Stimulated activated effector memory CD8-positive, alpha-beta T cell treated with anti-CD3 and anti-CD28 coated beads, Interleukin-12 subunit alpha, Interleukin-12 subunit beta, amount 100 ng/mL, for 72 hours (primary cell): Measurements from ENCODE around the gene HRC.

Experiments used
- ATAC-seq: fragments of 150-1000 bp; cut with Tn5 transposase; 2 replicates; pipeline ENCODE4 v1.10.0; 2021
- DNase-seq, 2 donors: peaks; one replicate each; pipeline ENCODE4 v3.0.0; 2021 to 2022; ENCODE audit warnings: low spot score in 2 of 2
- H3K27ac Mint-ChIP-seq: one replicate; pipeline ENCODE4 v1.8.0; 2022; ENCODE audit warnings: mild to moderate bottlenecking, mixed read lengths
- H3K36me3 Mint-ChIP-seq: one replicate; pipeline ENCODE4 v1.8.0; 2022; ENCODE audit warnings: mild to moderate bottlenecking, mixed read lengths
- H3K4me1 Mint-ChIP-seq: one replicate; pipeline ENCODE4 v1.8.0; 2022; ENCODE audit warnings: mixed read lengths
- H3K4me3 Mint-ChIP-seq: one replicate; pipeline ENCODE4 v1.8.0; 2022; ENCODE audit warnings: mild to moderate bottlenecking, mixed read lengths
- H3K9me3 Mint-ChIP-seq: one replicate; pipeline ENCODE4 v1.8.0; 2022; ENCODE audit warnings: mixed read lengths

HRC gene

GRCh38 chr19:49168421-49168820 lies 13.2 kb upstream of the HRC start:
- Mint-ChIP-seq H3K9me3 (no peaks in the 10 kb centered on the region), H3K4me1 (peaks cover 5% of the 10 kb centered on the region), H3K4me3 (no peak overlapping the region), H3K36me3 (no peaks in the 10 kb centered on the region), H3K27ac (no peak overlapping the region)
- no peak for DNase-seq
- ATAC-seq: no peak

- H3K36me3 Mint-ChIP-seq: no peaks in the 10 kb centered on the region
- DNase-seq (no peak), ATAC-seq (no peak)
- H3K4me3 Mint-ChIP-seq: no peak overlapping the region
- H3K4me1 Mint-ChIP-seq: peaks cover 5% of the 10 kb centered on the region
- H3K9me3 Mint-ChIP-seq: no peaks in the 10 kb centered on the region
- no peak overlapping the region for H3K27ac Mint-ChIP-seq
These were observed 12.7 kb upstream of the HRC start for GRCh38 chr19:49167857-49168409.

GRCh38 chr19:49165865-49166301 lies 10.7 kb upstream of the HRC start:
- DNase-seq: no peak
- H3K9me3 Mint-ChIP-seq: no peaks in the 10 kb centered on the region
- H3K27ac Mint-ChIP-seq: no peak overlapping the region
- peaks cover 5% of the 10 kb centered on the region for H3K4me1 Mint-ChIP-seq
- no peaks in the 10 kb centered on the region for H3K36me3 Mint-ChIP-seq
- H3K4me3 Mint-ChIP-seq: no peak overlapping the region
- no peak for ATAC-seq

DNA sequence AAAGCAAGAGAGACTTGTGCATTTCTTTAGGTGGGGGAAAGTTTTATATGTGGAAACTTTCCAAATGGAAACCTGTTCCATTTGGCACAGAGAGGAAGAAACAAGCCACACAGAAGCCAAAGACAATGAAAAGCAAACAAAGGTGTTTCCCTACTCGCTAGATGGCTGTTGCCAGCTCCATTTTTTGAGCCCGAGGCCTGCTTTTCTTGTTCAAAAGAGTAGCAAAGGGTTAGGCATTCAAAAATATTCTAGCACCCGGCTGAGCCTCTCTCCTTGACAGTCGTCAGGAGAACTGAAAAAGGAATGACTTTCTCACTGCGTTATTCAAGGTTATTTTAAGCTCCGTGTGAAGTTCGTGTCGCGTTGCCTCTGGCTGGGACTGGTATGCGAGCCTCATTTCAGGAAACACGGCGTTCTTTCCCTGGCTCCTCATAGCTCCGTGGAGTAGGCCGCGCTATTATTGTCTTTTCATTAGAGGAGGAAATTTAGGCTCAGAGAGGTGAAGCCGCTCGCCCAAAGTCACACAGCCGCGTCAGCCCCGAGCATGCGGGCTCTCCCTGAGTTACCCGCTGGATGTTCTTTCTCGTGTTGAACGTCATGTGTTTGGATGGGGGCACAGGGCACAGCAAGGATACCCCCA lies 10.0 kb upstream of the HRC start:
- H3K4me1 Mint-ChIP-seq: peaks cover 5% of the 10 kb centered on the region
- no peak overlapping the region for H3K27ac Mint-ChIP-seq
- H3K4me3 Mint-ChIP-seq: no peak overlapping the region
- no peak for ATAC-seq
- H3K9me3 Mint-ChIP-seq: no peaks in the 10 kb centered on the region
- no peaks in the 10 kb centered on the region for H3K36me3 Mint-ChIP-seq
- no peak for DNase-seq

DNA sequence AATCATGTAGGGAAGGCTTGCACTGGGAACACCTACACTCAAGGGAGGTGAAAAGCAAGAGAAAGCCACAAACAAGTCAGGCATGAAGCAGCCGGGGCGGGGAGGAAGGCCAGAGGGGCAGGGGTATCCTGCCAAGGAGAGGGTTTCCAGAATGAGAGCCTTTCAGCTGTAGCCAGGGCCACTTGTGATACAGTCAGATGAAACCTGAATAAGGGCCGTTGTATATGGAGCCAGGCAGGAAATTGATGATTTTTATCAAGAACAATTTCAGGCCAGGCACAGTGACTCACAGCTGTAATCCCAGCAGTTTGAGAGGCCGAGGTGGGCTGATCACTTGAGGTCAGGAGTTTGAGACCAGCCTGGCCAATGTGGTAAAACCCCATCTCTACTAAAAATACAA lies 6.8 kb upstream of the HRC start:
- Mint-ChIP-seq H3K4me1 (peaks cover 12% of the 10 kb centered on the region), H3K36me3 (no peaks in the 10 kb centered on the region), H3K9me3 (no peaks in the 10 kb centered on the region), H3K4me3 (no peak overlapping the region), H3K27ac (no peak overlapping the region)
- ATAC-seq (no peak), DNase-seq (no peak)

DNA sequence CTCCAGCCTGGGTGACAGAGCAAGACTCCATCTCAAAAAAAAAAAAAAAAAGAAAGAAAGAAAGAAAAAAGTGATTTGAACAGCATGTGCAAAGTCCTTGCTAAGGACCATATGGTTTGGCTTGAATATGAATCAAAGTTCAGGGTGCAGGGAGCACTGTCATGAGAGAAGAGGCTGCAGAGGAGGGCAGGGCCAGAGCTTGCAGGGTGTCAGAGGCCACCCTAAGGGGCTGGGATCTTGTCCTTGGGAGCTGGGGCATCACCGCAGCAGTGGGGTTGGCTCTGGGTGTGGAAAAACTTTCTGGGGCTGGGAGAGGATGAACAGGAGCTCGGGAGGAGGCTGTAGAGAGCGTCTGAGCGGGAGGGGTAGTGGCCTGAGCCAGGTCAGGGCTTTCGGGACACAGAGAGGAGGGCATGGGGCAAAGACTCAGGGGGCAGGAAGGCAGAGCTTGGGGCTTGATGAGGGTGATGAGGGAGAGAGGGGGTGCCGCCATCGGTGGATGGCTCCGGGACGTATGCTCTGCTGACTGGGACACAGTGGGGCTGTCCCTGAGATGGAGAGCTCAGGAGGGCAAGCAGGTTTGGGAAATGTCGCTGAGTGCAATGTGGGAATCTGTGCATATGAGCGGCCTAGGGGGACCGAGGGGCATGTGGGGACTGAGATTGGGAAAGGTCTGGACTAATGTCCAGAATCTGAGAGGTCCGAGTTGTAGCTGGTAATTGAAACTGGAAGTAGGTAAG lies 5.4 kb upstream of the HRC start:
- H3K9me3 Mint-ChIP-seq: no peaks in the 10 kb centered on the region
- peaks cover 7% of the 10 kb centered on the region for H3K4me1 Mint-ChIP-seq
- H3K36me3 Mint-ChIP-seq: no peaks in the 10 kb centered on the region
- H3K4me3 Mint-ChIP-seq: no peak overlapping the region
- no peak for ATAC-seq
- H3K27ac Mint-ChIP-seq: no peak overlapping the region
- DNase-seq: no peak

GRCh38 chr19:49157445-49158224 lies 2.4 kb upstream of the HRC start, which contains the start of gene TRPM4:
Gene TRPM4 (plus strand): TSS chr19:49157792. CDS start chr19:49157867, 75 bp downstream.
- peak; percentile 65 for ATAC-seq
- H3K4me1 Mint-ChIP-seq: peaks cover 16% of the 10 kb centered on the region
- H3K27ac Mint-ChIP-seq: no peak within 1 kb of the TSS
- peaks cover 3% of the 10 kb centered on the region for H3K9me3 Mint-ChIP-seq
- H3K36me3 Mint-ChIP-seq: no peaks in the 10 kb centered on the region
- DNase-seq: no peak
- H3K4me3 Mint-ChIP-seq: peak within 1 kb of the TSS; percentile 51

- DNase-seq (no peak), ATAC-seq (no peak)
- peaks cover 22% of the 10 kb centered on the region for H3K4me1 Mint-ChIP-seq
- H3K36me3 Mint-ChIP-seq: no peaks in the 10 kb centered on the region
- H3K4me3 Mint-ChIP-seq: no peak overlapping the region
- no peak overlapping the region for H3K27ac Mint-ChIP-seq
- H3K9me3 Mint-ChIP-seq: peaks cover 5% of the 10 kb centered on the region
These were observed 687 bp upstream of the HRC start for GRCh38 chr19:49155820-49156346.

GRCh38 chr19:49154279-49154678 lies 917 bp downstream of the HRC start:
- Mint-ChIP-seq H3K4me3 (no peak overlapping the region), H3K36me3 (no peaks in the 10 kb centered on the region), H3K4me1 (peaks cover 34% of the 10 kb centered on the region), H3K27ac (no peak overlapping the region), H3K9me3 (peaks cover 5% of the 10 kb centered on the region)
- no peak for ATAC-seq
- no peak for DNase-seq

DNA sequence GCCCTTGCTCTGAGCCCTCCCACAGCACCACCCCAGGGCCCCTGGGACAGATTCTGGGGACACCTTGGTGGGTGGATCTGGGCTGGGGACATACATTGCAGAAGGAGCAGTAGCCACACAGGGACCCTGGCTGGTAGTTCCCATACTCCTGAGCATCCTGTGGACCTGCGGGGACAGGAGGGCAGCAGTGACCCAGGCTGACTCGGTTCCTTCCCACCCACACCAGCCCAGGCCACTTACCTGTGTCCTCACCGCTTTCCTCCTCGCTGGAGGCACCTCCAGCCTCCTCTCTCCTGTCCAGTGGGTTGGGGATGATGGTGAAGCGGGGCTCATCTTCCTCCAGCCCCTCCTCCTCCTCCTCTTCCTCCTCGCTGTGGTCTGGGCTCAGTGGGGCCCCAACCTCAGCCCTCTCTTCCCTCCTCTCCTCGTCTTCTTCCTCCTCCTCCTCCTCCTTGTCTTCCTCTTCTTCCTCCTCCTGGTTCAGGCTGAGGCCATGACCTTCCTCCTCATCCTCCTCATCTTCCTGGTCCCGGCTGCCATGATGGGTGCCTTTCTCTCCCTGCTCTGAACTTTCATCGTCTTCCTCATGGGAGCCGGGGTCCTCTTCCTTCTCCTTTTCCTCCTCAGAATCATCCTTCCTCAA lies 1.9 kb downstream of the HRC start:
- H3K9me3 Mint-ChIP-seq: peaks cover 5% of the 10 kb centered on the region
- no peak for ATAC-seq
- no peak for DNase-seq
- H3K36me3 Mint-ChIP-seq: no peaks in the 10 kb centered on the region
- H3K4me3 Mint-ChIP-seq: no peak overlapping the region
- H3K4me1 Mint-ChIP-seq: peaks cover 40% of the 10 kb centered on the region
- H3K27ac Mint-ChIP-seq: no peak overlapping the region

- Mint-ChIP-seq H3K9me3 (peaks cover 5% of the 10 kb centered on the region), H3K4me3 (peak overlapping the region; percentile 77), H3K27ac (no peak overlapping the region), H3K4me1 (peaks cover 38% of the 10 kb centered on the region), H3K36me3 (no peaks in the 10 kb centered on the region)
- no peak for DNase-seq
- no peak for ATAC-seq
These were observed 3.1 kb downstream of the HRC start for GRCh38 chr19:49152119-49152550.

GRCh38 chr19:49151267-49152118 lies 3.7 kb downstream of the HRC start:
- DNase-seq: peak in 1 of 2 donors; percentile 60
- Mint-ChIP-seq H3K4me1 (peaks cover 38% of the 10 kb centered on the region), H3K4me3 (peak overlapping the region; percentile 77), H3K27ac (no peak overlapping the region), H3K36me3 (no peaks in the 10 kb centered on the region), H3K9me3 (peaks cover 5% of the 10 kb centered on the region)
- peak; percentile 39 for ATAC-seq

GRCh38 chr19:49150944-49151243 lies 4.3 kb downstream of the HRC start:
- H3K27ac Mint-ChIP-seq: no peak overlapping the region
- DNase-seq: no peak
- peaks cover 44% of the 10 kb centered on the region for H3K4me1 Mint-ChIP-seq
- no peaks in the 10 kb centered on the region for H3K36me3 Mint-ChIP-seq
- peaks cover 5% of the 10 kb centered on the region for H3K9me3 Mint-ChIP-seq
- no peak for ATAC-seq
- H3K4me3 Mint-ChIP-seq: peak overlapping the region; percentile 77
